ENCODE results near the gene CYBC1.

CYBC1 gene

GRCh38 chr17:82408938-82409318 is 41.6 kb downstream of the CYBC1 start:
- TF ChIP-seq, protein P1, sequence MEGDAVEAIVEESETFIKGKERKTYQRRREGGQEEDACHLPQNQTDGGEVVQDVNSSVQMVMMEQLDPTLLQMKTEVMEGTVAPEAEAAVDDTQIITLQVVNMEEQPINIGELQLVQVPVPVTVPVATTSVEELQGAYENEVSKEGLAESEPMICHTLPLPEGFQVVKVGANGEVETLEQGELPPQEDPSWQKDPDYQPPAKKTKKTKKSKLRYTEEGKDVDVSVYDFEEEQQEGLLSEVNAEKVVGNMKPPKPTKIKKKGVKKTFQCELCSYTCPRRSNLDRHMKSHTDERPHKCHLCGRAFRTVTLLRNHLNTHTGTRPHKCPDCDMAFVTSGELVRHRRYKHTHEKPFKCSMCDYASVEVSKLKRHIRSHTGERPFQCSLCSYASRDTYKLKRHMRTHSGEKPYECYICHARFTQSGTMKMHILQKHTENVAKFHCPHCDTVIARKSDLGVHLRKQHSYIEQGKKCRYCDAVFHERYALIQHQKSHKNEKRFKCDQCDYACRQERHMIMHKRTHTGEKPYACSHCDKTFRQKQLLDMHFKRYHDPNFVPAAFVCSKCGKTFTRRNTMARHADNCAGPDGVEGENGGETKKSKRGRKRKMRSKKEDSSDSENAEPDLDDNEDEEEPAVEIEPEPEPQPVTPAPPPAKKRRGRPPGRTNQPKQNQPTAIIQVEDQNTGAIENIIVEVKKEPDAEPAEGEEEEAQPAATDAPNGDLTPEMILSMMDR (IDR thresholded peaks at IDR 0.05; ENCODE audit: low read depth, low read length), result no peak
- H3K4me3 ChIP-seq (ENCODE audit: low read depth, low read length), result no peak overlapping the region

DNA sequence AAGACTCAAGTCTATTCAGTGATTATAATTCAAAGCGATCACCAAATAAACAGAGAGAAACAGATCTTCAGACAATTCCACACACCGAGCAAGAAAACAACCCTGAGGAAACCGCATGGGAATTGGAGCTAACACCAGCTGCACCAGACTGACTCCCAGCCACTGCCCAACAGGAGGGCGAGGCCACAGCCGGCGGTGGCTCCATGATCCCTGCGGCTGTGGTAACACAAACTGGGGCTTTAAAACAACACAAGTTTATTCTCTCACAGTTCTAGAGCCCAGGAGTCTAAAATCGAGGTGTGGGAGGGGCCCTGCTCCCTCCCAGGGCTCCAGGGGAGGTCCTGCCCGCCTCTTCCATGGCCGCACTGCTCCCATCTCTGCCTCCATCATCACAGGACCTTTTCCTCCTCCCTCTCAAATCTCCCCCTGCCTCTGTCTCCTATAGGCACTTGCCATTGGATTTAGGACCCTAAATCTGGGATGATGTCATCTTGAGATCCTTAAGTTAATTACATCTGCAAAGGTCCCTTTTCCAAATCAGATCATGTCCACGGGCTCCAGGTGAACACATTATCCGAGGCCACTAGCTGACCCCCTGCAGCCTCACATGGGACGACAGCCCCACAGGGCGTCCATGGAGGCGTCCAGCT is 42.1 kb downstream of the CYBC1 start:
- TF ChIP-seq, protein P1 (IDR thresholded peaks at IDR 0.05; ENCODE audit: low read depth, low read length), result no peak
- H3K4me3 ChIP-seq (ENCODE audit: low read depth, low read length), result no peak overlapping the region

GRCh38 chr17:82407255-82407654 is 43.3 kb downstream of the CYBC1 start:
- TF ChIP-seq, protein P1 (IDR thresholded peaks at IDR 0.05; ENCODE audit: low read depth, low read length), result no peak

DNA sequence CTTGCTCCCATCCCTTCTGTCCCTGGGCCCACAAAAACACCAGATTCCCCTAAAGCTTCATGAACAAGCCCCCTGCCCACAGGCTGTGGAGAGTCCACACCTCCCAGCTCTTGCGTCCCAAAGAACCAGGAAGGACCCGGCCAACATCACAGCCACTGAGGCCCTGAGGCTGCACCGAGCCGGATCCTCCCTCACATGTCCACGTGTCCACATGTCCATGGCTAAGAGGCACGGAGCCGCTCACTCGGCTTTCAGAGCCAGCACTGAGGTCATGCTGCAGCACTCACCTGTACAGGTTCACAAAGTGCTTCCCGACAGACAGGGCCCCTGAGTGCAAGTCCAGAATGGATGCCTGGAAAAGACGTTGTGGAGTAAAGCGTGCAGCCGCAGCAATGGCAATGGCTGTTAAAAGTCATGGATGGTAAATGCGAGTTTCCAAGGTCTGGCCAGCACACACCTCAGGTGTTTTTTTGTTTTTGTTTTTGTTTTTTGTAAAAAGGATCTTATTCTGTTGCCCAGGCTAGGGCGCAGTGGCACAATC is 44.4 kb downstream of the CYBC1 start:
- H3K4me3 ChIP-seq (ENCODE audit: low read depth, low read length), result no peak overlapping the region
- TF ChIP-seq, protein P1 (IDR thresholded peaks at IDR 0.05; ENCODE audit: low read depth, low read length), result no peak

More at GRCh38 chr17:82407255-82407654, 43.3 kb downstream of the CYBC1 start:
- H3K4me3 ChIP-seq (ENCODE audit: low read depth, low read length), result no peak overlapping the region

DNA sequence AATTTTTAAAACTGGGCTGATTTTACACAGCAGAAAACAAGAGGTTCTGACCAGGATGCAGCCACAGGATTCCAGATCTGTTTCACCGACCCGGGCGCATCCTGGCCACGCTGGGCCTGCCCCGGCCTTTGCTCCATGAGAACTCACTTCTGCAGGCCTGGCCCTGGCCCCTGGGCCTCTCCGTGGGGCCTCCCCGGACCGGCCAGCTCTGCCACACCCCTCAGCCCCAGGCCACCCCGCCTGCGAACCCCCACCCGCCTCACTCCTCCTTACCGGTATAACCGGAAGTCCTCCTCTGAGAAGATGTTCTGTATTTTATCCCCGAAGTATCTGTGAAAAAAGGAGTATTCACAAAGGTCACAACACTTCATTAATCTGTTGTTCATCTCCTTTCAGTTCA is 45.5 kb downstream of the CYBC1 start:
- TF ChIP-seq, protein P1 (IDR thresholded peaks at IDR 0.05; ENCODE audit: low read depth, low read length), result no peak
- H3K4me3 ChIP-seq (ENCODE audit: low read depth, low read length), result no peak overlapping the region

DNA sequence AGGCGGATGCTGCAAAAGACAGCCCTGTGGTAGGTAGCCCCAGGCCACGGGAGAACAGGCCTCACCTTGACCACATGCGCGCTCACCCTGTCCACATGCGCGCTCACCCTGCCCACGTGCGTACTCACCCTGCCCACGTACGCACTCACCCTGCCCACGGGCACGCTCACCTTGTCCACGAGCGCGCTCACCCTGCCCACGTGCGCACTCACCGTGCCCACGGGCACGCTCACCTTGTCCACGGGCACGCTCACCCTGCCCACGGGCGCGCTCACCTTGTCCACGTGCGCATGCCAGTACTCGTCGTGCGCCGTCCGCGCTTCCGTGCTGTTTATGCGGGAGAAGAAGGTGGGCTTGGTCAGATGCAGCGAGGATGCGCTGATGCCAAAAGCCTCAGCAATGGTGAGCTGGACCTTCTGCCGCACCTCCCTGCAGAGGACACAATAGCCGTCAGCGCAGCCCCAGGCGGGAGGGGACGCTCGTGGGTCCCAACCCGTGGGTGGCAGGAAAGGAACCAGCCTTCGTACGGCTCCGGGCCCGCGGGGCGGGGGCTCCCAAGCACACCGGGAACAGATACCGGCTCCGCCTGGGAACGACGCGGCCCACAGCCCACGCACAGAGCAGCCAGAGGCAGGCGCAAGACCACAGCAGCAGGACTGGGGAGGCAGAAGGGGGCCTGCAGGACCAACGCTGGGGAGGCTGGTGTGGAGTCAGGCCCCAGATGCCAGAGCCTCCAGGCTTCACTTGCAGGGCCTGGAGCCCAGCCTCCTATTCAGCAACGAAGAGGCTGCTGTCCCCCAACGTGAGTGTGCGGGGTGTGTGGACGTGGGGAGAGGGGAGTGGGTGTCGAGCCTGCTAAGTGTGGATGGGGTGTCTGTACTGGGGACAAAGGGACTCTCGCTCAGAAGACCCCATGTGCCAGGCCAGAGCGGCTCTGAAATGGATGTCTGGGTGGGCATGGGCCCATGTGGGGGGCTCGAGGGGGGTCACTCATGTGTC is 46.6 kb downstream of the CYBC1 start:
- TF ChIP-seq, protein P1 (IDR thresholded peaks at IDR 0.05; ENCODE audit: low read depth, low read length), result no peak
- H3K4me3 ChIP-seq (ENCODE audit: low read depth, low read length), result no peak overlapping the region

Data from WI38 (cell line).